HCT116 (cell line): ENCODE results near the gene DACT3. TPM values are rescaled to one million over a fixed set of nuclear protein-coding genes. Genes with fewer than 3 reads are reported as not detected.

ENCODE experiments used
- ATAC-seq: fragments of 200-7000 bp; cut with Tn5 transposase; 2 replicates; pipeline ENCODE4 v1.9.1; 2020; ENCODE audit warnings: mild to moderate bottlenecking, moderate library complexity
- BruUV-seq: library from RNA; stranded (reverse); fragments of 400-500 nt; replicated peaks from 2 replicates; lab custom pipeline; 2021; lab: Mats Ljungman, UMichigan
- CTCF ChIA-PET: fragments of 300-600 bp; sonication (Branson Sonifier 250); formaldehyde crosslinking; loops from one replicate; lab custom pipeline; 2021; ENCODE audit warnings: antibody characterized with exemption; lab: Charles Lee
- POLR2A ChIA-PET: fragments of 300-600, 350-600 bp; sonication (Branson Sonifier 250); formaldehyde crosslinking; loops from one replicate; lab custom pipeline; 2021; ENCODE audit warnings: antibody characterized with exemption; lab: Charles Lee
- RAD21 ChIA-PET, 2 experiments: fragments of 300-600 bp; sonication (Branson Sonifier 250); formaldehyde crosslinking; loops; one replicate each; lab custom pipeline; 2023; ENCODE audit warnings: low total read pairs in 2 of 2; ENCODE audit not compliant: uncharacterized antibody in 2 of 2, unreplicated experiment in 2 of 2, low non-redundant PET in 1 of 2; lab: Charles Lee
- DNase-seq: peaks from one replicate; pipeline ENCODE4 v3.0.0-alpha.2; 2010; ENCODE audit warnings: low read depth, low spot score
- H2AFZ ChIP-seq: fragments of 200-600 bp; shearing (Covaris generic), sonication (generic); 2 replicates; pipeline ENCODE4 v1.6.1; 2017; ENCODE audit warnings: low read depth, mixed run types, mixed read lengths, antibody characterized with exemption, low read length; ENCODE audit not compliant: poor library complexity, severe bottlenecking
- H3K27ac ChIP-seq: 2 replicates; pipeline ENCODE4 v1.5.1; 2012; ENCODE audit warnings: low read depth, low read length
- H3K27me3 ChIP-seq: fragments of 200-600 bp; sonication (generic); 2 replicates; pipeline ENCODE4 v1.6.1; 2016; ENCODE audit warnings: mixed run types, low read length, mixed read lengths; ENCODE audit not compliant: insufficient read depth
- H3K36me3 ChIP-seq, 2 experiments: fragments of 200-500 bp in 1 of 2; fragments of 200-600 bp in 1 of 2; sonication (Bioruptor generic) in 1 of 2; sonication (generic) in 1 of 2; 2 replicates each; pipeline versions ENCODE4 v1.5.1 to v1.6.1; 2014 to 2016; ENCODE audit warnings: low read length in 2 of 2, inconsistent platforms in 1 of 2, mixed read lengths in 1 of 2, mixed run types in 1 of 2; ENCODE audit not compliant: insufficient read depth in 2 of 2, control insufficient read depth in 1 of 2
- H3K4me1 ChIP-seq, 2 experiments: fragments of 200-600 bp in 1 of 2; sonication (generic) in 1 of 2; 2 replicates each; pipeline versions ENCODE4 v1.5.1 to v1.6.1; 2012 to 2017; ENCODE audit warnings: low read length in 2 of 2, inconsistent platforms in 1 of 2, mild to moderate bottlenecking in 1 of 2, mixed read lengths in 1 of 2, mixed run types in 1 of 2, moderate library complexity in 1 of 2; ENCODE audit not compliant: insufficient read depth in 2 of 2, control insufficient read depth in 1 of 2
- H3K4me2 ChIP-seq: fragments of 200-600 bp; sonication (generic); 2 replicates; pipeline ENCODE4 v1.6.1; 2017; ENCODE audit warnings: mixed run types, low read length, mixed read lengths
- H3K4me3 ChIP-seq, 2 experiments: fragments of 200-600 bp in 1 of 2; sonication (generic) in 1 of 2; replicated peaks in 1 of 2; 2 replicates each; pipeline ENCODE4 v1.5.1; 2011 to 2016; ENCODE audit warnings: low read length in 2 of 2, control low read depth in 1 of 2, low read depth in 1 of 2, mild to moderate bottlenecking in 1 of 2, mixed read lengths in 1 of 2, mixed run types in 1 of 2
- H3K79me2 ChIP-seq: fragments of 200-600 bp; sonication (generic); 2 replicates; pipeline ENCODE4 v1.6.1; 2017; ENCODE audit warnings: mild to moderate bottlenecking, mixed run types, low read length, moderate library complexity, mixed read lengths; ENCODE audit not compliant: insufficient read depth
- H3K9ac ChIP-seq: fragments of 200-600 bp; sonication (generic); 2 replicates; pipeline ENCODE4 v1.6.1; 2016; ENCODE audit warnings: low read length, mixed read lengths
- H3K9me2 ChIP-seq: fragments of 200-600 bp; sonication (generic), shearing (Covaris generic); 2 replicates; pipeline ENCODE4 v1.6.1; 2017; ENCODE audit warnings: mixed run types, mild to moderate bottlenecking, moderate library complexity; ENCODE audit not compliant: insufficient read depth
- H3K9me3 ChIP-seq, 2 experiments: fragments of 200-500 bp in 1 of 2; fragments of 200-600 bp in 1 of 2; sonication (Bioruptor generic) in 1 of 2; sonication (generic) in 1 of 2; 2 replicates each; pipeline ENCODE4 v1.6.1; 2014 to 2017; ENCODE audit warnings: low read length in 2 of 2, mixed read lengths in 2 of 2, inconsistent platforms in 1 of 2, low read depth in 1 of 2, mild to moderate bottlenecking in 1 of 2, mixed run types in 1 of 2, moderate library complexity in 1 of 2; ENCODE audit not compliant: control insufficient read depth in 1 of 2, insufficient read depth in 1 of 2
- H4K20me1 ChIP-seq: fragments of 200-600 bp; sonication (generic), shearing (Covaris generic); 2 replicates; pipeline ENCODE4 v1.6.1; 2017; ENCODE audit warnings: mixed run types, mild to moderate bottlenecking, moderate library complexity; ENCODE audit not compliant: insufficient read depth
- CBX3 ChIP-seq: IDR thresholded peaks from 2 replicates; pipeline ENCODE4 v1.6.1; 2012; ENCODE audit warnings: low read depth
- CEBPB ChIP-seq: IDR thresholded peaks from 2 replicates; pipeline ENCODE4 v1.6.1; 2012; ENCODE audit warnings: low read depth
- EGR1 ChIP-seq: IDR thresholded peaks from 2 replicates; pipeline ENCODE4 v1.6.1; 2012; ENCODE audit warnings: low read depth
- ELF1 ChIP-seq: IDR thresholded peaks from 2 replicates; pipeline ENCODE4 v1.6.1; 2012; ENCODE audit warnings: low read depth, borderline replicate concordance
- EZH2 ChIP-seq: fragments of 200-600 bp; sonication (generic); IDR thresholded peaks from 2 replicates; pipeline ENCODE4 v1.6.1; 2017; ENCODE audit warnings: antibody characterized with exemption, mixed run types
- EZH2phosphoT487 ChIP-seq: fragments of 200-600 bp; IDR thresholded peaks from 2 replicates; pipeline ENCODE4 v1.6.1; 2018; ENCODE audit warnings: antibody characterized with exemption, borderline replicate concordance
- JUND ChIP-seq: IDR thresholded peaks from 2 replicates; pipeline ENCODE4 v1.6.1; 2012
- POLR2A ChIP-seq: IDR thresholded peaks from 2 replicates; pipeline ENCODE4 v1.7.0; 2011; ENCODE audit warnings: borderline replicate concordance; ENCODE audit not compliant: insufficient read depth, insufficient read length; ENCODE audit errors: extremely low read depth
- POLR2AphosphoS5 ChIP-seq: IDR thresholded peaks from 2 replicates; pipeline ENCODE4 v1.6.1; 2011; ENCODE audit warnings: mild to moderate bottlenecking, low read depth, low read length, moderate library complexity
- RAD21 ChIP-seq: IDR thresholded peaks from 2 replicates; pipeline ENCODE4 v1.6.1; 2012; ENCODE audit warnings: low read depth, mild to moderate bottlenecking
- SIN3A ChIP-seq: IDR thresholded peaks from 2 replicates; pipeline ENCODE4 v1.6.1; 2012; ENCODE audit warnings: low read depth
- SP1 ChIP-seq: IDR thresholded peaks from 2 replicates; pipeline ENCODE4 v1.6.1; 2012; ENCODE audit warnings: low read depth
- SRF ChIP-seq: IDR thresholded peaks from 2 replicates; pipeline ENCODE4 v1.6.1; 2012; ENCODE audit warnings: low read depth
- TCF7L2 ChIP-seq: IDR thresholded peaks from 2 replicates; pipeline ENCODE4 v1.7.0; 2011; ENCODE audit warnings: borderline replicate concordance, inconsistent platforms; ENCODE audit not compliant: insufficient read depth, insufficient read length; ENCODE audit errors: extremely low read depth
- YY1 ChIP-seq: IDR thresholded peaks from 2 replicates; pipeline ENCODE4 v1.6.1; 2011; ENCODE audit warnings: low read length, low read depth, moderate library complexity, mild to moderate bottlenecking; ENCODE audit not compliant: insufficient replicate concordance; ENCODE audit errors: extremely low read depth
- ZFX ChIP-seq: fragments of 450-650 bp; IDR thresholded peaks from 2 replicates; pipeline ENCODE4 v1.6.1; 2017
- intact Hi-C: fragments of 100-400 bp; cut with micrococcal nuclease; formaldehyde crosslinking; loops from 2 replicates; pipeline ENCODE4 v1.10.0; 2022
- total RNA-seq: library from RNA; stranded (reverse); gene quantifications from one replicate; pipeline ENCODE4 v1.2.1, GENCODE V29; 2021; ENCODE audit not compliant: unreplicated experiment
- TF ChIP-seq, protein P1 (sequence below): IDR thresholded peaks from 2 replicates; pipeline ENCODE4 v1.6.1; 2011; ENCODE audit warnings: mild to moderate bottlenecking, low read length, moderate library complexity; ENCODE audit not compliant: insufficient replicate concordance; ENCODE audit errors: extremely low read depth
- TF ChIP-seq, protein P2 (sequence below): IDR thresholded peaks from 2 replicates; pipeline ENCODE4 v1.6.1; 2012
- TF ChIP-seq, protein P3 (sequence below): IDR thresholded peaks from 2 replicates; pipeline ENCODE4 v1.6.1; 2012

Gene DACT3
- total RNA-seq, 1 experiment from 2014 or later: 2.0 TPM

- TF ChIP-seq, protein P1, sequence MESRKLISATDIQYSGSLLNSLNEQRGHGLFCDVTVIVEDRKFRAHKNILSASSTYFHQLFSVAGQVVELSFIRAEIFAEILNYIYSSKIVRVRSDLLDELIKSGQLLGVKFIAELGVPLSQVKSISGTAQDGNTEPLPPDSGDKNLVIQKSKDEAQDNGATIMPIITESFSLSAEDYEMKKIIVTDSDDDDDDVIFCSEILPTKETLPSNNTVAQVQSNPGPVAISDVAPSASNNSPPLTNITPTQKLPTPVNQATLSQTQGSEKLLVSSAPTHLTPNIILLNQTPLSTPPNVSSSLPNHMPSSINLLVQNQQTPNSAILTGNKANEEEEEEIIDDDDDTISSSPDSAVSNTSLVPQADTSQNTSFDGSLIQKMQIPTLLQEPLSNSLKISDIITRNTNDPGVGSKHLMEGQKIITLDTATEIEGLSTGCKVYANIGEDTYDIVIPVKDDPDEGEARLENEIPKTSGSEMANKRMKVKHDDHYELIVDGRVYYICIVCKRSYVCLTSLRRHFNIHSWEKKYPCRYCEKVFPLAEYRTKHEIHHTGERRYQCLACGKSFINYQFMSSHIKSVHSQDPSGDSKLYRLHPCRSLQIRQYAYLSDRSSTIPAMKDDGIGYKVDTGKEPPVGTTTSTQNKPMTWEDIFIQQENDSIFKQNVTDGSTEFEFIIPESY: no peak
- TF ChIP-seq SRF (no peak), ZFX (peak; percentile 12; the same call in 1 of the 2 replicates)
Observed at GRCh38 chr19:46601318-46602224, 59.4 kb downstream of the DACT3 start, which contains the start of gene CALM3 (continued).

DNA sequence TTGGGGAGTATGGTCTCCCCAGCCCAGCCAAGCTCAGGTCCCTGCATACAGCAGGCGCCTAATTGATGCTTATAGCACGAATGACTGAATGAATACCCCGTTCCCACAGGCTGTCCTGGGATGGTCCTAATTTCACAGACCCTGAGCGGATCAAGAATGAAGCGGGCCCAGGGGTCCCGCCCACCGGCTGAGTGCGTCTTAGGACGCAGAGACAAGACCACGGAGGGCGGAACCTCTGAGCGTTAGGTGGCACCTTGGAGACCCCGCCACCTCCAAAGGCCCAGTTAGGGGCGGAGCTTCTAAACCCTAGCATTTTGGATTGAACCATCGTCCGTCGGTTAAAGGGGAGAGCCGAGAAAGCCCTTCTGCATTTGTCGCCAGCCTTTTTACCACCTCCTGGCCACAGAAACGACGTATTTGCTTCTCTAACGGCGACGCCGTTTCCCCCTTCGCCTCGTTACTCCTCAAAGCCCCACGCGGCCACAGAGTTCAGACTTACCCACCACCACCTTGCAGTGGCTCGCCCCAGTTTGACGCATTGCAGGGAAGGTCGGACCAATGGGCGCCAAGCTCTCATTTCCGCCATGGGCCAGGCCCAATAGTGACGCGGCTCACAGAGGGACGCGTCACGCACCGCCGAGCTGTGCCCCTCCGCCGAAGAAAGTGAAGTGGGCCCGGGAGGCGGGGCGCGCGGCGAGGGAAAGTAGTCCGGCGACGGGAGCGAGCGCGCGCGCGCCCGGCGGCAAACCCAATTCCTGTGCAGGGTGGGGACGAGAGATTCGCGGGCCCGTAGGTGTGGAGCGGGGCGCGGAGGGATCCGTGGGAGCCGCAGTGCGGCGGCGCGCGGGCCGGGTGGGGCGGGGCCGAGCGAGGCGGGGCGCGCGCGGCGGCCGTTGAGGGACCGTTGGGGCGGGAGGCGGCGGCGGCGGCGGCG is 60.3 kb downstream of the DACT3 start:
- RAD21 ChIA-PET: interaction anchor here in 1 of 2 experiments (0.6 kb wide), 1 partner anchor 97 kb away, joined by 8 read pairs; no protein-coding TSS in a partner anchor

More for the DNA sequence above, 60.3 kb downstream of the DACT3 start:
- TSS peak; percentile 90 for BruUV-seq
- H3K36me3 ChIP-seq: peaks cover 6 to 7% of the 10 kb centered on the region in 2 experiments; a peak in 2 of 4 replicates
- H2AFZ ChIP-seq: no peak overlapping the region
- ChIA-PET POLR2A (interaction anchor here (0.7 to 1.9 kb wide), 8 partner anchors 10 to 114 kb away, joined by 3 to 8 read pairs (median 4); partner anchors contain the start of gene DACT3), CTCF (interaction anchor here (1.3 to 4.5 kb wide), 7 partner anchors 13 to 153 kb away, joined by 4 to 15 read pairs (median 6); partner anchors contain the start of gene DACT3)
- peaks cover 45% of the 10 kb centered on the region for H3K79me2 ChIP-seq
- intact Hi-C loops: no loop called here
- no peaks in the 10 kb centered on the region for H3K9me3 ChIP-seq
- H3K9ac ChIP-seq: peak overlapping the region; percentile 98
- H3K4me3 ChIP-seq: peak overlapping the region; percentile 91 to 94
- no peaks in the 10 kb centered on the region for H3K27me3 ChIP-seq
- ATAC-seq: peak; percentile 87
- no peaks in the 10 kb centered on the region for H4K20me1 ChIP-seq
- peak overlapping the region; percentile 85 for H3K27ac ChIP-seq
- peak overlapping the region; percentile 98 for H3K4me2 ChIP-seq
- peaks cover 18 to 36% of the 10 kb centered on the region in 2 experiments for H3K4me1 ChIP-seq
- DNase-seq: peak; percentile 96
- no peaks in the 10 kb centered on the region for H3K9me2 ChIP-seq
- TF ChIP-seq EZH2: no peak
- no peak; the same call in 1 of the 2 replicates for TF ChIP-seq ELF1
- TF ChIP-seq POLR2AphosphoS5: peak; percentile 94
- TF ChIP-seq SP1: peak; percentile 98
- no peak for TF ChIP-seq SIN3A
- TF ChIP-seq CEBPB: no peak
- TF ChIP-seq TCF7L2: peak; percentile 63
- peak; percentile 48 for TF ChIP-seq YY1
- TF ChIP-seq EZH2phosphoT487: no peak
- TF ChIP-seq CBX3: no peak; the same call in none of the 2 replicates
- TF ChIP-seq RAD21: no peak
- no peak for TF ChIP-seq EGR1
- peak; percentile 80 for TF ChIP-seq POLR2A
- TF ChIP-seq JUND: peak; percentile 83
- TF ChIP-seq, protein P2, sequence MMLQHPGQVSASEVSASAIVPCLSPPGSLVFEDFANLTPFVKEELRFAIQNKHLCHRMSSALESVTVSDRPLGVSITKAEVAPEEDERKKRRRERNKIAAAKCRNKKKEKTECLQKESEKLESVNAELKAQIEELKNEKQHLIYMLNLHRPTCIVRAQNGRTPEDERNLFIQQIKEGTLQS: no peak
- TF ChIP-seq ZFX: 0 out of 2 replicates have a peak, but pooled peaks have one; percentile 12
- TF ChIP-seq, protein P3, sequence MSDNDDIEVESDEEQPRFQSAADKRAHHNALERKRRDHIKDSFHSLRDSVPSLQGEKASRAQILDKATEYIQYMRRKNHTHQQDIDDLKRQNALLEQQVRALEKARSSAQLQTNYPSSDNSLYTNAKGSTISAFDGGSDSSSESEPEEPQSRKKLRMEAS: peak; percentile 73; the same call in 1 of the 2 replicates
